HepG2 (cell line): ENCODE data around the gene SLC22A12.

Source experiments
- CHD2 ChIP-seq: IDR thresholded peaks from 2 replicates; pipeline ENCODE4 v1.6.1; 2011; ENCODE audit warnings: low read depth, low read length, improper control_type of control experiment
- EZH2 ChIP-seq: conservative IDR thresholded peaks from 2 replicates; pipeline ENCODE4 v1.6.1; 2012; ENCODE audit warnings: mild to moderate bottlenecking, low read depth, low read length, moderate library complexity
- JUNB ChIP-seq: sonication (generic); formaldehyde crosslinking; IDR thresholded peaks from 2 replicates; pipeline ENCODE4 v1.8.0; 2022; ENCODE audit warnings: missing genetic modification reagents, mild to moderate bottlenecking, borderline replicate concordance
- MEIS1 ChIP-seq: sonication (generic); formaldehyde crosslinking; IDR thresholded peaks from 2 replicates; pipeline ENCODE4 v1.9.0; 2021; ENCODE audit warnings: mild to moderate bottlenecking, missing genetic modification reagents, moderate library complexity, borderline replicate concordance
- NCOA2 ChIP-seq: sonication (generic); formaldehyde crosslinking; IDR thresholded peaks from 2 replicates; pipeline ENCODE4 v1.8.0; 2022; ENCODE audit warnings: inconsistent platforms
- POLR2A ChIP-seq, 2 experiments: IDR thresholded peaks; 2 replicates each; pipeline ENCODE4 v1.6.1; 2011; ENCODE audit warnings: low read depth in 2 of 2, low read length in 2 of 2, mild to moderate bottlenecking in 1 of 2, moderate library complexity in 1 of 2; ENCODE audit not compliant: insufficient read depth in 1 of 2
- RFX5 ChIP-seq: IDR thresholded peaks from 2 replicates; pipeline ENCODE4 v1.6.1; 2011; ENCODE audit warnings: low read depth, low read length, improper control_type of control experiment
- ZNF629 ChIP-seq: sonication (generic); formaldehyde crosslinking; conservative IDR thresholded peaks from 2 replicates; pipeline ENCODE4 v1.5.0; 2020; ENCODE audit warnings: missing genetic modification reagents
- TF ChIP-seq, protein P1 (sequence below): sonication (generic); formaldehyde crosslinking; IDR thresholded peaks from 2 replicates; pipeline ENCODE4 v1.5.0; 2020; ENCODE audit warnings: mild to moderate bottlenecking, missing genetic modification reagents, moderate library complexity
- TF ChIP-seq, protein P2 (sequence below): sonication (generic); formaldehyde crosslinking; conservative IDR thresholded peaks from 2 replicates; pipeline ENCODE4 v1.4.0; 2020; ENCODE audit warnings: missing genetic modification reagents

DNA sequence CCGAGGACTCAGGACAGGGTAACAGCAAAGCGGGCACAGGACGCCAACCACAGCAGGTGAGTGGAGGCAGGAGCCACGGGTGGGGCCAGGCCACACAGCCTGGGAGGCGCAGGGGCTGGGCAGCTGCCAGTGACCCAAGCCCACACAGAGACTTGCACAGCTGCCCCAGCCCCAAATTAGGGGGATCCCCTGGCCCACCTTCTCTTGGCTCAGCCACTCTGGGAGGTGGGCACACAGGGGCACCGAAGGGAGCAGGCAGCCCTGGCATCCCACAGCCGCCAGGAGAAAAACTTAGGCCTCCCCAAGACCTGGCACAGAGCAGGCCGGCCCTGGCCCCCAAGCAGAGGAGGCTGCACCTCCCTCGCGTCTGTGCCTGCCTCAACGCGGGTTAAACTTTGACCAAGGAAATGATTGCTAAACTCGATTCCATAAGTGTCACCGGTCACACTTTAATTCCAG is at the start of gene SLC22A12:
- no peak for TF ChIP-seq POLR2A (IDR thresholded peaks at IDR 0.05; ENCODE audit: insufficient read depth in 1 of 2, low read depth in 2 of 2, low read length in 2 of 2)
- no peak for TF ChIP-seq EZH2
- TF ChIP-seq RFX5 = no peak
- no peak for TF ChIP-seq MEIS1 (CRISPR knock-in tag)
- peak; percentile 13; the same call in 1 of the 2 replicates for TF ChIP-seq NCOA2
- TF ChIP-seq, protein P1, sequence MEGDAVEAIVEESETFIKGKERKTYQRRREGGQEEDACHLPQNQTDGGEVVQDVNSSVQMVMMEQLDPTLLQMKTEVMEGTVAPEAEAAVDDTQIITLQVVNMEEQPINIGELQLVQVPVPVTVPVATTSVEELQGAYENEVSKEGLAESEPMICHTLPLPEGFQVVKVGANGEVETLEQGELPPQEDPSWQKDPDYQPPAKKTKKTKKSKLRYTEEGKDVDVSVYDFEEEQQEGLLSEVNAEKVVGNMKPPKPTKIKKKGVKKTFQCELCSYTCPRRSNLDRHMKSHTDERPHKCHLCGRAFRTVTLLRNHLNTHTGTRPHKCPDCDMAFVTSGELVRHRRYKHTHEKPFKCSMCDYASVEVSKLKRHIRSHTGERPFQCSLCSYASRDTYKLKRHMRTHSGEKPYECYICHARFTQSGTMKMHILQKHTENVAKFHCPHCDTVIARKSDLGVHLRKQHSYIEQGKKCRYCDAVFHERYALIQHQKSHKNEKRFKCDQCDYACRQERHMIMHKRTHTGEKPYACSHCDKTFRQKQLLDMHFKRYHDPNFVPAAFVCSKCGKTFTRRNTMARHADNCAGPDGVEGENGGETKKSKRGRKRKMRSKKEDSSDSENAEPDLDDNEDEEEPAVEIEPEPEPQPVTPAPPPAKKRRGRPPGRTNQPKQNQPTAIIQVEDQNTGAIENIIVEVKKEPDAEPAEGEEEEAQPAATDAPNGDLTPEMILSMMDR (CRISPR knock-in tag) = no peak
- no peak for TF ChIP-seq JUNB (CRISPR knock-in tag)
- no peak for TF ChIP-seq ZNF629 (CRISPR knock-in tag)
- TF ChIP-seq, protein P2, sequence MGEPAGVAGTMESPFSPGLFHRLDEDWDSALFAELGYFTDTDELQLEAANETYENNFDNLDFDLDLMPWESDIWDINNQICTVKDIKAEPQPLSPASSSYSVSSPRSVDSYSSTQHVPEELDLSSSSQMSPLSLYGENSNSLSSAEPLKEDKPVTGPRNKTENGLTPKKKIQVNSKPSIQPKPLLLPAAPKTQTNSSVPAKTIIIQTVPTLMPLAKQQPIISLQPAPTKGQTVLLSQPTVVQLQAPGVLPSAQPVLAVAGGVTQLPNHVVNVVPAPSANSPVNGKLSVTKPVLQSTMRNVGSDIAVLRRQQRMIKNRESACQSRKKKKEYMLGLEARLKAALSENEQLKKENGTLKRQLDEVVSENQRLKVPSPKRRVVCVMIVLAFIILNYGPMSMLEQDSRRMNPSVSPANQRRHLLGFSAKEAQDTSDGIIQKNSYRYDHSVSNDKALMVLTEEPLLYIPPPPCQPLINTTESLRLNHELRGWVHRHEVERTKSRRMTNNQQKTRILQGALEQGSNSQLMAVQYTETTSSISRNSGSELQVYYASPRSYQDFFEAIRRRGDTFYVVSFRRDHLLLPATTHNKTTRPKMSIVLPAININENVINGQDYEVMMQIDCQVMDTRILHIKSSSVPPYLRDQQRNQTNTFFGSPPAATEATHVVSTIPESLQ (CRISPR knock-in tag) = no peak
- TF ChIP-seq CHD2 = no peak
